Measurements from ENCODE around the gene HACD3.

DNA sequence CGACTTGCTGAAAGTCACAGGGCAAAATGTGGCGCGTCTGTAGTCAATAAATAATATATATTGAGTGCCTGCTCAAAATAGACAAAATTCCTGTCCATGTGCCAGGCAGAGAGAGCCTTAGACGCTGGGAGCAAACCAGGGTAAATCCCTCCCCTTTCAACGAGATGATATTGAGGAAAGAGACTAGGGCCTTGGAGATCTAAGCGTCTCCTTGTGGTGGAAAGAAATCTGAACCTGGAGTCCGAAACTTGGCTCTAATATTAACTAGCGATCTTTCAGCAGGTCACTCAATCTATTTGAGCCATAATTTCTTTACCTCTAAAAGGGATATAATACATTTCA lies 12.4 kb upstream of the HACD3 start:
- TF ChIP-seq, protein P1, sequence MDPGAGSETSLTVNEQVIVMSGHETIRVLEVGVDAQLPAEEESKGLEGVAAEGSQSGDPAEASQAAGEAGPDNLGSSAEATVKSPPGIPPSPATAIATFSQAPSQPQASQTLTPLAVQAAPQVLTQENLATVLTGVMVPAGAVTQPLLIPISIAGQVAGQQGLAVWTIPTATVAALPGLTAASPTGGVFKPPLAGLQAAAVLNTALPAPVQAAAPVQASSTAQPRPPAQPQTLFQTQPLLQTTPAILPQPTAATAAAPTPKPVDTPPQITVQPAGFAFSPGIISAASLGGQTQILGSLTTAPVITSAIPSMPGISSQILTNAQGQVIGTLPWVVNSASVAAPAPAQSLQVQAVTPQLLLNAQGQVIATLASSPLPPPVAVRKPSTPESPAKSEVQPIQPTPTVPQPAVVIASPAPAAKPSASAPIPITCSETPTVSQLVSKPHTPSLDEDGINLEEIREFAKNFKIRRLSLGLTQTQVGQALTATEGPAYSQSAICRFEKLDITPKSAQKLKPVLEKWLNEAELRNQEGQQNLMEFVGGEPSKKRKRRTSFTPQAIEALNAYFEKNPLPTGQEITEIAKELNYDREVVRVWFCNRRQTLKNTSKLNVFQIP (CRISPR knock-in tag; IDR thresholded peaks at IDR 0.05; ENCODE audit: borderline replicate concordance, low read depth): no peak
- TF ChIP-seq BACH2 (CRISPR knock-in tag; IDR thresholded peaks at IDR 0.05; ENCODE audit: borderline replicate concordance) (no peak), ZFP3 (CRISPR knock-in tag; IDR thresholded peaks at IDR 0.05) (no peak), OSR1 (CRISPR knock-in tag; IDR thresholded peaks at IDR 0.05) (no peak), RARB (CRISPR knock-in tag; IDR thresholded peaks at IDR 0.05) (no peak), ZNF8 (CRISPR knock-in tag; IDR thresholded peaks at IDR 0.05) (no peak), ESRRG (CRISPR knock-in tag; IDR thresholded peaks at IDR 0.05) (no peak), ARNTL (CRISPR knock-in tag; IDR thresholded peaks at IDR 0.05; ENCODE audit: borderline replicate concordance, low read depth) (no peak), ZFP30 (CRISPR knock-in tag; IDR thresholded peaks at IDR 0.05) (no peak), GLIS3 (CRISPR knock-in tag; IDR thresholded peaks at IDR 0.05) (no peak), ISL1 (CRISPR knock-in tag; IDR thresholded peaks at IDR 0.05) (no peak), CSDC2 (CRISPR knock-in tag; IDR thresholded peaks at IDR 0.05) (no peak), PPARA (CRISPR knock-in tag; IDR thresholded peaks at IDR 0.05; ENCODE audit: borderline replicate concordance) (no peak)
- TF ChIP-seq, protein P2, sequence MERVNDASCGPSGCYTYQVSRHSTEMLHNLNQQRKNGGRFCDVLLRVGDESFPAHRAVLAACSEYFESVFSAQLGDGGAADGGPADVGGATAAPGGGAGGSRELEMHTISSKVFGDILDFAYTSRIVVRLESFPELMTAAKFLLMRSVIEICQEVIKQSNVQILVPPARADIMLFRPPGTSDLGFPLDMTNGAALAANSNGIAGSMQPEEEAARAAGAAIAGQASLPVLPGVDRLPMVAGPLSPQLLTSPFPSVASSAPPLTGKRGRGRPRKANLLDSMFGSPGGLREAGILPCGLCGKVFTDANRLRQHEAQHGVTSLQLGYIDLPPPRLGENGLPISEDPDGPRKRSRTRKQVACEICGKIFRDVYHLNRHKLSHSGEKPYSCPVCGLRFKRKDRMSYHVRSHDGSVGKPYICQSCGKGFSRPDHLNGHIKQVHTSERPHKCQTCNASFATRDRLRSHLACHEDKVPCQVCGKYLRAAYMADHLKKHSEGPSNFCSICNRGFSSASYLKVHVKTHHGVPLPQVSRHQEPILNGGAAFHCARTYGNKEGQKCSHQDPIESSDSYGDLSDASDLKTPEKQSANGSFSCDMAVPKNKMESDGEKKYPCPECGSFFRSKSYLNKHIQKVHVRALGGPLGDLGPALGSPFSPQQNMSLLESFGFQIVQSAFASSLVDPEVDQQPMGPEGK (CRISPR knock-in tag; IDR thresholded peaks at IDR 0.05; ENCODE audit: borderline replicate concordance): no peak
